Muscle of arm (tissue), 12 donors: ENCODE results near the gene IMMP2L. TPM values are rescaled to one million over a fixed set of nuclear protein-coding genes. Genes with fewer than 3 reads are reported as not detected.

ENCODE experiments used
- DNase-seq: peaks from one replicate; pipeline ENCODE4 v3.0.0-alpha.2; 2013
- polyA plus RNA-seq, 12 donors: library from polyadenylated mRNA; unstranded; fragments of 120-200 nt; gene quantifications; one replicate each; pipeline ENCODE4 v1.2.1, GENCODE V29; 2013; ENCODE audit not compliant: insufficient read length in 12 of 12

Gene IMMP2L
- polyA plus RNA-seq, 12 donors = 12.5 to 23.9 (median 16.2) TPM; not detected in 1

GRCh38 chr7:110809832-110810231 is 752.5 kb downstream of the IMMP2L start:
- DNase-seq = no peak

- peak; percentile 5 for DNase-seq
These were observed 753.9 kb downstream of the IMMP2L start for GRCh38 chr7:110808361-110808760.

GRCh38 chr7:110804501-110804900 is 757.8 kb downstream of the IMMP2L start:
- DNase-seq = no peak

- DNase-seq = no peak
These were observed 758.6 kb downstream of the IMMP2L start for GRCh38 chr7:110803602-110804143.

- no peak for DNase-seq
These were observed 760.8 kb downstream of the IMMP2L start for GRCh38 chr7:110801502-110801901.

- no peak for DNase-seq
These were observed 761.3 kb downstream of the IMMP2L start for GRCh38 chr7:110800984-110801383.

- no peak for DNase-seq
These were observed 764.6 kb downstream of the IMMP2L start for GRCh38 chr7:110797656-110798055.

GRCh38 chr7:110790992-110791391 is 771.3 kb downstream of the IMMP2L start:
- DNase-seq = no peak

GRCh38 chr7:110786328-110786965 is 775.8 kb downstream of the IMMP2L start:
- DNase-seq = no peak

GRCh38 chr7:110784749-110785148 is 777.5 kb downstream of the IMMP2L start:
- DNase-seq = no peak

GRCh38 chr7:110780712-110781111 is 781.6 kb downstream of the IMMP2L start:
- DNase-seq = no peak

GRCh38 chr7:110779339-110779738 is 783.0 kb downstream of the IMMP2L start:
- DNase-seq = no peak

- no peak for DNase-seq
These were observed 787.2 kb downstream of the IMMP2L start for GRCh38 chr7:110775046-110775445.

- no peak for DNase-seq
These were observed 788.2 kb downstream of the IMMP2L start for GRCh38 chr7:110774071-110774470.

GRCh38 chr7:110772615-110773014 is 789.7 kb downstream of the IMMP2L start:
- no peak for DNase-seq

GRCh38 chr7:110771717-110772116 is 790.6 kb downstream of the IMMP2L start:
- no peak for DNase-seq

- no peak for DNase-seq
These were observed 794.7 kb downstream of the IMMP2L start for GRCh38 chr7:110767550-110768110.

- no peak for DNase-seq
These were observed 795.4 kb downstream of the IMMP2L start for GRCh38 chr7:110766864-110767263.

- no peak for DNase-seq
These were observed 797.4 kb downstream of the IMMP2L start for GRCh38 chr7:110764852-110765251.

GRCh38 chr7:110762546-110763225 is 799.6 kb downstream of the IMMP2L start:
- DNase-seq = peak; percentile 46

- DNase-seq = no peak
These were observed 802.0 kb downstream of the IMMP2L start for GRCh38 chr7:110760341-110760740.

- no peak for DNase-seq
These were observed 803.2 kb downstream of the IMMP2L start for GRCh38 chr7:110759069-110759468.

- DNase-seq = no peak
These were observed 807.6 kb downstream of the IMMP2L start for GRCh38 chr7:110754649-110755048.
